GM23338 (cell line): Measurements from ENCODE around the gene SRSF3.

Experiments used
- CREB1 ChIP-seq: fragments of 250-450 bp; sonication (Bioruptor Pico); IDR thresholded peaks from 2 replicates; pipeline ENCODE4 v1.5.0; 2020; ENCODE audit warnings: low read depth, mild to moderate bottlenecking, moderate library complexity
- EZH2 ChIP-seq: fragments of 200-600 bp; sonication (generic); IDR thresholded peaks from one replicate; pipeline ENCODE4 v1.8.0; 2017; ENCODE audit warnings: antibody characterized with exemption, mild to moderate bottlenecking, low read depth; ENCODE audit not compliant: unreplicated experiment
- EZH2phosphoT487 ChIP-seq: fragments of 200-600 bp; sonication (generic); IDR thresholded peaks from one replicate; pipeline ENCODE4 v1.8.1; 2018; ENCODE audit warnings: antibody characterized with exemption; ENCODE audit not compliant: unreplicated experiment
- JUNB ChIP-seq: IDR thresholded peaks from one replicate; pipeline ENCODE4 v1.6.1; 2016; ENCODE audit warnings: antibody characterized with exemption; ENCODE audit not compliant: unreplicated experiment
- POLR2AphosphoS5 ChIP-seq: IDR thresholded peaks from 2 replicates; pipeline ENCODE4 v1.6.1; 2016; ENCODE audit warnings: antibody characterized with exemption, low read depth
- STAT1 ChIP-seq: IDR thresholded peaks from one replicate; pipeline ENCODE4 v1.6.1; 2016; ENCODE audit warnings: antibody characterized with exemption; ENCODE audit not compliant: unreplicated experiment
- ZNF114 ChIP-seq: fragments of 250-450 bp; sonication (Bioruptor Pico); IDR thresholded peaks from 2 replicates; pipeline ENCODE4 v1.5.0; 2020; ENCODE audit warnings: mild to moderate bottlenecking, moderate library complexity
- ZNF331 ChIP-seq: fragments of 250-450 bp; sonication (Bioruptor Pico); IDR thresholded peaks from 2 replicates; pipeline ENCODE4 v1.5.0; 2020; ENCODE audit warnings: low read depth, mild to moderate bottlenecking, moderate library complexity
- TF ChIP-seq, protein P1 (sequence below), 2 experiments: fragments of 200-600 bp in 1 of 2; sonication (generic) in 1 of 2; conservative IDR thresholded peaks; 2 replicates each; pipeline versions ENCODE4 v1.5.1 to v1.6.1; 2016 to 2017; ENCODE audit warnings: antibody characterized with exemption in 2 of 2, low read depth in 2 of 2, mild to moderate bottlenecking in 2 of 2, moderate library complexity in 1 of 2
- TF ChIP-seq, protein P2 (sequence below): IDR thresholded peaks from one replicate; pipeline ENCODE4 v1.6.1; 2018; ENCODE audit warnings: antibody characterized with exemption; ENCODE audit not compliant: unreplicated experiment

DNA sequence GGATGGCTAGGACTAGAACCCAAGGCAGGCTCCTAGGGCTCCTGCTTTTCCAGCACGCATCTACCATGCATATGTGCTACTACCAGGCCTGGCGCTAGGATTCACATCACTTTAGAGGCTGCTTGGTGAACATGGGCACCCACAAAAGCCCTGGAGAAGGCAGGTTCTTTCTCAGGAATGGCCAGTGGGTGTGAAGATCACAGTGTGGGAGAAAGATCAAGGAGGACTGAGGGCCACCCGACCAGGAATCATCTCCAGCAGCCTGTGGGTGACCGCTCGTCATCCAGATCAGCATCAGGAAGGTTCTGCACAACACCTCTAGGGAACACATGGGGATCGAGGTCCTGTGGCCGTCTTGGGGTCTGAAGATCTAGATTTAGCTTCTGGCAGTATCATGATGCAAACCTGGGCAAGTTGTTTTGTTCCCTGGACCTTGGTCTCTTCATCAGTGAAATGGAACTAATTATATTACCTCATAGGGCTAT lies 27.3 kb downstream of the SRSF3 start:
- no peak for TF ChIP-seq EZH2
- TF ChIP-seq, protein P1, sequence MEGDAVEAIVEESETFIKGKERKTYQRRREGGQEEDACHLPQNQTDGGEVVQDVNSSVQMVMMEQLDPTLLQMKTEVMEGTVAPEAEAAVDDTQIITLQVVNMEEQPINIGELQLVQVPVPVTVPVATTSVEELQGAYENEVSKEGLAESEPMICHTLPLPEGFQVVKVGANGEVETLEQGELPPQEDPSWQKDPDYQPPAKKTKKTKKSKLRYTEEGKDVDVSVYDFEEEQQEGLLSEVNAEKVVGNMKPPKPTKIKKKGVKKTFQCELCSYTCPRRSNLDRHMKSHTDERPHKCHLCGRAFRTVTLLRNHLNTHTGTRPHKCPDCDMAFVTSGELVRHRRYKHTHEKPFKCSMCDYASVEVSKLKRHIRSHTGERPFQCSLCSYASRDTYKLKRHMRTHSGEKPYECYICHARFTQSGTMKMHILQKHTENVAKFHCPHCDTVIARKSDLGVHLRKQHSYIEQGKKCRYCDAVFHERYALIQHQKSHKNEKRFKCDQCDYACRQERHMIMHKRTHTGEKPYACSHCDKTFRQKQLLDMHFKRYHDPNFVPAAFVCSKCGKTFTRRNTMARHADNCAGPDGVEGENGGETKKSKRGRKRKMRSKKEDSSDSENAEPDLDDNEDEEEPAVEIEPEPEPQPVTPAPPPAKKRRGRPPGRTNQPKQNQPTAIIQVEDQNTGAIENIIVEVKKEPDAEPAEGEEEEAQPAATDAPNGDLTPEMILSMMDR (conservative IDR thresholded peaks at IDR 0.05; ENCODE audit: low read depth in 2 of 2): no peak
- TF ChIP-seq, protein P2, sequence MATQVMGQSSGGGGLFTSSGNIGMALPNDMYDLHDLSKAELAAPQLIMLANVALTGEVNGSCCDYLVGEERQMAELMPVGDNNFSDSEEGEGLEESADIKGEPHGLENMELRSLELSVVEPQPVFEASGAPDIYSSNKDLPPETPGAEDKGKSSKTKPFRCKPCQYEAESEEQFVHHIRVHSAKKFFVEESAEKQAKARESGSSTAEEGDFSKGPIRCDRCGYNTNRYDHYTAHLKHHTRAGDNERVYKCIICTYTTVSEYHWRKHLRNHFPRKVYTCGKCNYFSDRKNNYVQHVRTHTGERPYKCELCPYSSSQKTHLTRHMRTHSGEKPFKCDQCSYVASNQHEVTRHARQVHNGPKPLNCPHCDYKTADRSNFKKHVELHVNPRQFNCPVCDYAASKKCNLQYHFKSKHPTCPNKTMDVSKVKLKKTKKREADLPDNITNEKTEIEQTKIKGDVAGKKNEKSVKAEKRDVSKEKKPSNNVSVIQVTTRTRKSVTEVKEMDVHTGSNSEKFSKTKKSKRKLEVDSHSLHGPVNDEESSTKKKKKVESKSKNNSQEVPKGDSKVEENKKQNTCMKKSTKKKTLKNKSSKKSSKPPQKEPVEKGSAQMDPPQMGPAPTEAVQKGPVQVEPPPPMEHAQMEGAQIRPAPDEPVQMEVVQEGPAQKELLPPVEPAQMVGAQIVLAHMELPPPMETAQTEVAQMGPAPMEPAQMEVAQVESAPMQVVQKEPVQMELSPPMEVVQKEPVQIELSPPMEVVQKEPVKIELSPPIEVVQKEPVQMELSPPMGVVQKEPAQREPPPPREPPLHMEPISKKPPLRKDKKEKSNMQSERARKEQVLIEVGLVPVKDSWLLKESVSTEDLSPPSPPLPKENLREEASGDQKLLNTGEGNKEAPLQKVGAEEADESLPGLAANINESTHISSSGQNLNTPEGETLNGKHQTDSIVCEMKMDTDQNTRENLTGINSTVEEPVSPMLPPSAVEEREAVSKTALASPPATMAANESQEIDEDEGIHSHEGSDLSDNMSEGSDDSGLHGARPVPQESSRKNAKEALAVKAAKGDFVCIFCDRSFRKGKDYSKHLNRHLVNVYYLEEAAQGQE: no peak
- no peak for TF ChIP-seq POLR2AphosphoS5
- TF ChIP-seq STAT1: no peak
- TF ChIP-seq EZH2phosphoT487: no peak
- TF ChIP-seq ZNF331 (CRISPR knock-in tag): no peak
- no peak for TF ChIP-seq ZNF114 (CRISPR knock-in tag)
- TF ChIP-seq JUNB: no peak
- TF ChIP-seq CREB1 (CRISPR knock-in tag): no peak
